ENCODE results near the gene DIAPH3. TPM values are rescaled to one million over a fixed set of nuclear protein-coding genes. Genes with fewer than 3 reads are reported as not detected.

DIAPH3 gene
- polyA plus RNA-seq, 1 of the 3 experiments (the other 2 are of a cell fraction), result 5.4 TPM

GRCh38 chr13:60066226-60066625, 97.5 kb downstream of the DIAPH3 start:
- no peak overlapping the region for H3K4me2 ChIP-seq
- H3K9ac ChIP-seq, result no peak overlapping the region
- H3K79me2 ChIP-seq (ENCODE audit: insufficient read depth), result no peaks in the 10 kb centered on the region
- H3K9me2 ChIP-seq, result no peaks in the 10 kb centered on the region
- H3K4me1 ChIP-seq (ENCODE audit: control insufficient read depth in 1 of 2, insufficient read depth in 2 of 2, low read depth in 1 of 2, low read length in 1 of 2), result no peaks in the 10 kb centered on the region
- DNase-seq, result no peak
- peaks cover 7% of the 10 kb centered on the region; the same call in 1 of the 2 replicates for H3K9me3 ChIP-seq
- TF ChIP-seq RFX5 (IDR thresholded peaks at IDR 0.05; ENCODE audit: low read length) (no peak), EZH2phosphoT487 (IDR thresholded peaks at IDR 0.05; ENCODE audit: borderline replicate concordance, low read depth) (no peak), CHD2 (IDR thresholded peaks at IDR 0.05; ENCODE audit: low read length, partially characterized antibody) (no peak), YY1 (IDR thresholded peaks at IDR 0.05; ENCODE audit: low read depth) (no peak), RAD21 (IDR thresholded peaks at IDR 0.05; ENCODE audit: low read length) (no peak), NRF1 (IDR thresholded peaks at IDR 0.05; ENCODE audit: low read depth, low read length) (no peak), RCOR1 (IDR thresholded peaks at IDR 0.05; ENCODE audit: low read length) (no peak)
- TF ChIP-seq, protein P1, sequence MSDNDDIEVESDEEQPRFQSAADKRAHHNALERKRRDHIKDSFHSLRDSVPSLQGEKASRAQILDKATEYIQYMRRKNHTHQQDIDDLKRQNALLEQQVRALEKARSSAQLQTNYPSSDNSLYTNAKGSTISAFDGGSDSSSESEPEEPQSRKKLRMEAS (IDR thresholded peaks at IDR 0.05; ENCODE audit: low read depth), result no peak
- TF ChIP-seq, protein P2, sequence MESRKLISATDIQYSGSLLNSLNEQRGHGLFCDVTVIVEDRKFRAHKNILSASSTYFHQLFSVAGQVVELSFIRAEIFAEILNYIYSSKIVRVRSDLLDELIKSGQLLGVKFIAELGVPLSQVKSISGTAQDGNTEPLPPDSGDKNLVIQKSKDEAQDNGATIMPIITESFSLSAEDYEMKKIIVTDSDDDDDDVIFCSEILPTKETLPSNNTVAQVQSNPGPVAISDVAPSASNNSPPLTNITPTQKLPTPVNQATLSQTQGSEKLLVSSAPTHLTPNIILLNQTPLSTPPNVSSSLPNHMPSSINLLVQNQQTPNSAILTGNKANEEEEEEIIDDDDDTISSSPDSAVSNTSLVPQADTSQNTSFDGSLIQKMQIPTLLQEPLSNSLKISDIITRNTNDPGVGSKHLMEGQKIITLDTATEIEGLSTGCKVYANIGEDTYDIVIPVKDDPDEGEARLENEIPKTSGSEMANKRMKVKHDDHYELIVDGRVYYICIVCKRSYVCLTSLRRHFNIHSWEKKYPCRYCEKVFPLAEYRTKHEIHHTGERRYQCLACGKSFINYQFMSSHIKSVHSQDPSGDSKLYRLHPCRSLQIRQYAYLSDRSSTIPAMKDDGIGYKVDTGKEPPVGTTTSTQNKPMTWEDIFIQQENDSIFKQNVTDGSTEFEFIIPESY (IDR thresholded peaks at IDR 0.05; ENCODE audit: borderline replicate concordance, low read depth), result no peak
- ChIA-PET POLR2A (no interaction called here), CTCF (no interaction called here)
- H3K27me3 ChIP-seq (ENCODE audit: insufficient read depth), result no peaks in the 10 kb centered on the region
- no peaks in the 10 kb centered on the region for H3K36me3 ChIP-seq (replicated peaks in 1 of 2; ENCODE audit: control insufficient read depth in 1 of 2, insufficient read depth in 2 of 2, low read length in 1 of 2)
- H3K27ac ChIP-seq (ENCODE audit: low read depth in 2 of 2, low read length in 1 of 2), result no peak overlapping the region
- H2AFZ ChIP-seq (ENCODE audit: low read depth), result no peak overlapping the region
- no peaks in the 10 kb centered on the region for H3F3A ChIP-seq (replicated peaks; ENCODE audit: insufficient read depth)
- no peak overlapping the region for H3K4me3 ChIP-seq (ENCODE audit: low read depth in 2 of 2, low read length in 1 of 2)
- 83% methylated on average over 1 of the region's 1 CpG for WGBS (ENCODE audit: low lambda C conversion rate)
- no peaks in the 10 kb centered on the region for H4K20me1 ChIP-seq (ENCODE audit: insufficient read depth)

GRCh38 chr13:60062502-60062901, 101.2 kb downstream of the DIAPH3 start:
- no peak overlapping the region for H3K9ac ChIP-seq
- no peaks in the 10 kb centered on the region for H3K27me3 ChIP-seq (ENCODE audit: insufficient read depth)
- no peaks in the 10 kb centered on the region for H4K20me1 ChIP-seq (ENCODE audit: insufficient read depth)
- peaks cover 5% of the 10 kb centered on the region; the same call in 1 of the 2 replicates for H3K79me2 ChIP-seq (ENCODE audit: insufficient read depth)
- H3K9me3 ChIP-seq, result no peaks in the 10 kb centered on the region; the same call in 1 of the 2 replicates
- no peaks in the 10 kb centered on the region for H3F3A ChIP-seq (replicated peaks; ENCODE audit: insufficient read depth)
- no peak overlapping the region for H3K4me2 ChIP-seq
- DNase-seq, result no peak
- WGBS (ENCODE audit: low lambda C conversion rate), result 97% methylated on average over 2 of the region's 2 CpGs
- H2AFZ ChIP-seq (ENCODE audit: low read depth), result no peak overlapping the region
- H3K4me1 ChIP-seq (ENCODE audit: control insufficient read depth in 1 of 2, insufficient read depth in 2 of 2, low read depth in 1 of 2, low read length in 1 of 2), result no peaks in the 10 kb centered on the region
- no peak overlapping the region for H3K27ac ChIP-seq (ENCODE audit: low read depth in 2 of 2, low read length in 1 of 2)
- CTCF ChIA-PET, result interaction anchor here (0.9 kb wide), 1 partner anchor 164 kb away, joined by 3 read pairs; no protein-coding TSS in a partner anchor
- no peaks in the 10 kb centered on the region for H3K9me2 ChIP-seq
- POLR2A ChIA-PET, result no interaction called here
- H3K36me3 ChIP-seq (replicated peaks in 1 of 2; ENCODE audit: control insufficient read depth in 1 of 2, insufficient read depth in 2 of 2, low read length in 1 of 2), result peaks cover 0 to 1% of the 10 kb centered on the region in 2 experiments
- H3K4me3 ChIP-seq (ENCODE audit: low read depth in 2 of 2, low read length in 1 of 2), result no peak overlapping the region
- TF ChIP-seq RFX5 (IDR thresholded peaks at IDR 0.05; ENCODE audit: low read length) (no peak), EZH2phosphoT487 (IDR thresholded peaks at IDR 0.05; ENCODE audit: borderline replicate concordance, low read depth) (no peak), NFIC (IDR thresholded peaks at IDR 0.05; ENCODE audit: borderline replicate concordance) (no peak), MXI1 (IDR thresholded peaks at IDR 0.05; ENCODE audit: low read depth, low read length) (no peak), TCF12 (IDR thresholded peaks at IDR 0.05) (no peak), POLR2AphosphoS5 (IDR thresholded peaks at IDR 0.05; ENCODE audit: low read depth, low read length) (no peak), GATA2 (CRISPR knock-in tag; IDR thresholded peaks at IDR 0.05) (no peak), RXRA (IDR thresholded peaks at IDR 0.05; ENCODE audit: borderline replicate concordance, low read depth) (no peak), FOSL2 (IDR thresholded peaks at IDR 0.05; ENCODE audit: borderline replicate concordance, low read depth) (no peak), SMC3 (IDR thresholded peaks at IDR 0.05; ENCODE audit: low read depth, low read length) (no peak), RCOR1 (IDR thresholded peaks at IDR 0.05; ENCODE audit: low read length) (no peak), JUND (IDR thresholded peaks at IDR 0.05) (no peak), CTCF (IDR thresholded peaks at IDR 0.05) (no peak), EP300 (IDR thresholded peaks at IDR 0.05; ENCODE audit: borderline replicate concordance in 1 of 2, low read depth in 1 of 2, low read length in 1 of 2) (no peak), IRF3 (IDR thresholded peaks at IDR 0.05; ENCODE audit: low read depth, low read length) (no peak)
- TF ChIP-seq, protein P2 (IDR thresholded peaks at IDR 0.05; ENCODE audit: borderline replicate concordance, low read depth), result no peak

Data from SK-N-SH (cell line).